Astrocyte (in vitro differentiated cells and primary cell): ENCODE measurements around the gene SLC2A8.

ENCODE experiments used
- EZH2 ChIP-seq: IDR thresholded peaks from 2 replicates; pipeline ENCODE4 v1.6.1; 2012; ENCODE audit warnings: mild to moderate bottlenecking, low read length, inconsistent platforms; ENCODE audit not compliant: insufficient read depth
- TF ChIP-seq, protein P1 (sequence below): IDR thresholded peaks from 2 replicates; pipeline ENCODE4 v1.5.1; 2011; ENCODE audit warnings: low read depth, mild to moderate bottlenecking, inconsistent platforms, low read length, moderate library complexity; ENCODE audit not compliant: insufficient read depth

DNA sequence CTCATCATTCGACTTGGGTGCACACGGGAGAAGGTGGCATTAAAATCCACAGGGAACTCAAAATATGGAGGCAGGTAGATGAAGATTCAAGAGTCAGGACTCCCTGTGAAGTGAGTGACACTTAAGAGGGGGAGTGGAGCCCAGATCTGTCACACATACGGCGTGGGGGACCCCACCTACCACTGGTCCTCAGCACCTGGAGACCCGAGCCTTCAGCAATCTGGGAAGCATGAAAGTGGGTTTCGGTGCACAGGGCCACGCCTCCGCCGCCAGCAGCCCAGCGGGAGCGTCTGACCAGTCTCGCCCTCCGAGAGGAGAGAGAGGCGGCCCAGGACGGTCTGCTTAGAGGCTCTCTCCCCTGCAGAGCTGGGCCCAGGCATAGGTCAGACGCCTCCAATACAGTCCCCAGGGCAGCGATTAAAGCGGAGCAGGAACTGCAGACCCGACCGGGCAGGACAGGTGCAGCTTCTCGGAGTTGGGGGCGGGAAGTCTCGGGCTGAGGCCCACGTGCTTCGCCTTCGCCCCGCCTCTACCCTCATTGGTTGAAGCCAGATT, 639 bp upstream of the SLC2A8 start:
- TF ChIP-seq, protein P1, sequence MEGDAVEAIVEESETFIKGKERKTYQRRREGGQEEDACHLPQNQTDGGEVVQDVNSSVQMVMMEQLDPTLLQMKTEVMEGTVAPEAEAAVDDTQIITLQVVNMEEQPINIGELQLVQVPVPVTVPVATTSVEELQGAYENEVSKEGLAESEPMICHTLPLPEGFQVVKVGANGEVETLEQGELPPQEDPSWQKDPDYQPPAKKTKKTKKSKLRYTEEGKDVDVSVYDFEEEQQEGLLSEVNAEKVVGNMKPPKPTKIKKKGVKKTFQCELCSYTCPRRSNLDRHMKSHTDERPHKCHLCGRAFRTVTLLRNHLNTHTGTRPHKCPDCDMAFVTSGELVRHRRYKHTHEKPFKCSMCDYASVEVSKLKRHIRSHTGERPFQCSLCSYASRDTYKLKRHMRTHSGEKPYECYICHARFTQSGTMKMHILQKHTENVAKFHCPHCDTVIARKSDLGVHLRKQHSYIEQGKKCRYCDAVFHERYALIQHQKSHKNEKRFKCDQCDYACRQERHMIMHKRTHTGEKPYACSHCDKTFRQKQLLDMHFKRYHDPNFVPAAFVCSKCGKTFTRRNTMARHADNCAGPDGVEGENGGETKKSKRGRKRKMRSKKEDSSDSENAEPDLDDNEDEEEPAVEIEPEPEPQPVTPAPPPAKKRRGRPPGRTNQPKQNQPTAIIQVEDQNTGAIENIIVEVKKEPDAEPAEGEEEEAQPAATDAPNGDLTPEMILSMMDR, result no peak
- TF ChIP-seq EZH2, result no peak
